Adrenal gland (tissue), 12 donors: ENCODE data around the gene CCL5. TPM values are rescaled to one million over a fixed set of nuclear protein-coding genes. Genes with fewer than 3 reads are reported as not detected.

Experiments
- DNase-seq, 7 donors: peaks; one replicate each; pipeline ENCODE4 v3.0.0-alpha.2; 2019 to 2020
- H3K27ac ChIP-seq, 5 donors: fragments of 200-600 bp; sonication (generic) in 4 of 5; 1 replicate in 3 of 5; 2 replicates in 2 of 5; pipeline versions ENCODE4 v1.5.1 to v1.8.0; 2016 to 2020; ENCODE audit warnings: mild to moderate bottlenecking in 1 of 5
- H3K27me3 ChIP-seq: fragments of 200-600 bp; 2 replicates; pipeline ENCODE4 v1.8.0; 2021
- H3K36me3 ChIP-seq, 2 donors: fragments of 200-600 bp; replicated peaks in 1 of 2; 1 replicate in 1 of 2; 2 replicates in 1 of 2; pipeline versions ENCODE4 v1.5.1 to v1.8.0; 2018 to 2022
- H3K4me1 ChIP-seq, 2 donors: fragments of 200-600 bp; replicated peaks in 1 of 2; 1 replicate in 1 of 2; 2 replicates in 1 of 2; pipeline versions ENCODE4 v1.5.1 to v1.8.0; 2018 to 2021
- H3K4me3 ChIP-seq, 4 donors: fragments of 200-600 bp; sonication (generic) in 3 of 4; one replicate each; pipeline ENCODE4 v1.5.1; 2016 to 2018
- H3K9me3 ChIP-seq, 3 donors: fragments of 200-600 bp; sonication (generic) in 1 of 3; replicated peaks in 1 of 3; 1 replicate in 2 of 3; 2 replicates in 1 of 3; pipeline versions ENCODE4 v1.5.1 to v1.8.0; 2016 to 2021
- CTCF ChIP-seq, 6 experiments: fragments of 450-650 bp in 4 of 6; fragments of 200-600 bp in 2 of 6; sonication (generic) in 1 of 6; IDR thresholded peaks; 1 replicate in 5 of 6; 2 replicates in 1 of 6; pipeline versions ENCODE4 v1.5.1 to v1.8.0; 2016 to 2021; ENCODE audit warnings: antibody characterized with exemption in 6 of 6, mild to moderate bottlenecking in 2 of 6, moderate library complexity in 1 of 6
- POLR2A ChIP-seq, 2 donors: fragments of 450-650 bp; IDR thresholded peaks; one replicate each; pipeline ENCODE4 v1.6.1; 2017; ENCODE audit warnings: antibody characterized with exemption in 2 of 2, mild to moderate bottlenecking in 2 of 2, moderate library complexity in 1 of 2
- WGBS, 4 donors: extraction: QIAGEN DNeasy Blood & Tissue Kit in 2 of 4; methylation state at CpG; one replicate each; pipeline versions ENCODE4 v1.1.5 to v1.1.7; 2013 to 2017; 5-methylcytosine and 5-hydroxymethylcytosine counted together
- intact Hi-C, 2 donors: fragments of 100-400 bp; cut with DNase I; formaldehyde crosslinking; loops; one replicate each; pipeline versions ENCODE4 v1.14.1 to v1.15.0; 2022 to 2023
- polyA plus RNA-seq, 3 donors: library from polyadenylated mRNA; stranded (reverse); fragments of 200-250 nt in 2 of 3; fragments of 350-450 nt in 1 of 3; fragmentation: Illumina TruSeq in 1 of 3; extraction: RNeasy Lipid Tissue Mini Kit (QIAGEN cat#74804) in 1 of 3; gene quantifications; one replicate each; pipeline ENCODE4 v1.2.3, GENCODE V29; 2013 to 2014
- total RNA-seq, 9 donors: library from RNA; depleted of rRNA in 4 of 9; stranded (reverse); fragments of >200 nt in 4 of 9; fragments of 120-200 nt in 1 of 9; fragmentation: NEBNext Ultra II Directional in 1 of 9; extraction: Animal tissue kit (Norgen Biotek cat#: 25700) in 1 of 9; gene quantifications; one replicate each; pipeline versions ENCODE4 v1.1.0 to v1.2.4, GENCODE V29; 2013 to 2023
- donor health status: healthy with polysubstance abuse.
- donor health status: Bipolar disorder and iron deficiency.
- donor health status: DM: yes; HTN: yes; CAD: no.
- donor health status: DM: no; HTN: no; CAD: no.
- donor health status: DM: no; HTN: no; CAD: no.
- donor health status: DM: yes; HTN: yes; CAD: no.

CCL5 gene
- total and polyA plus RNA-seq, 12 donors = 0.83 to 10.7 (median 4.9) TPM

- H3K9me3 ChIP-seq = no peaks in the 10 kb centered on the region
- no peaks in the 10 kb centered on the region for H3K36me3 ChIP-seq
- no peaks in the 10 kb centered on the region for H3K27me3 ChIP-seq
- 96 to 100% (median 99%) methylated on average over 3 of the region's 3 CpGs for WGBS, 4 donors
- peaks cover 5 to 14% of the 10 kb centered on the region in 2 donors for H3K4me1 ChIP-seq
- no peak overlapping the region for H3K27ac ChIP-seq
- TF ChIP-seq CTCF (IDR thresholded peaks at IDR 0.05) (no peak), POLR2A (IDR thresholded peaks at IDR 0.05) (no peak)
- intact Hi-C loops = no loop called here
- no peak for DNase-seq
- H3K4me3 ChIP-seq = no peak overlapping the region
These were observed 12.6 kb downstream of the CCL5 start for GRCh38 chr17:35867574-35867973.

GRCh38 chr17:35866341-35866950, 13.7 kb downstream of the CCL5 start:
- H3K36me3 ChIP-seq = no peaks in the 10 kb centered on the region
- 83 to 100% (median 90%) methylated on average over 1 of the region's 1 CpG for WGBS, 4 donors
- no peak overlapping the region for H3K4me3 ChIP-seq
- intact Hi-C loops = no loop called here
- peak in 5 of 7 donors; percentile 38 to 61 (median 58) for DNase-seq
- no peaks in the 10 kb centered on the region for H3K27me3 ChIP-seq
- no peaks in the 10 kb centered on the region for H3K9me3 ChIP-seq
- H3K27ac ChIP-seq = peak overlapping the region; percentile 31 to 87 (median 62)
- TF ChIP-seq POLR2A (IDR thresholded peaks at IDR 0.05) (no peak), CTCF (IDR thresholded peaks at IDR 0.05) (no peak)
- peaks cover 5 to 14% of the 10 kb centered on the region in 2 donors for H3K4me1 ChIP-seq

- DNase-seq = no peak
- H3K27ac ChIP-seq = peak overlapping the region; percentile 33 to 87 (median 62)
- TF ChIP-seq POLR2A (IDR thresholded peaks at IDR 0.05) = no peak
- TF ChIP-seq CTCF (IDR thresholded peaks at IDR 0.05) = no peak
- WGBS, 4 donors = 43 to 55% (median 48%) methylated on average over 3 of the region's 3 CpGs
- no peaks in the 10 kb centered on the region for H3K36me3 ChIP-seq
- intact Hi-C loops = no loop called here
- H3K4me3 ChIP-seq = no peak overlapping the region
- H3K9me3 ChIP-seq = no peaks in the 10 kb centered on the region
- peaks cover 5 to 14% of the 10 kb centered on the region in 2 donors for H3K4me1 ChIP-seq
- H3K27me3 ChIP-seq = no peaks in the 10 kb centered on the region
These were observed 14.5 kb downstream of the CCL5 start for GRCh38 chr17:35865412-35866340.

GRCh38 chr17:35864853-35865252, 15.3 kb downstream of the CCL5 start:
- no peaks in the 10 kb centered on the region for H3K27me3 ChIP-seq
- H3K9me3 ChIP-seq = no peaks in the 10 kb centered on the region
- DNase-seq = no peak
- H3K36me3 ChIP-seq = no peaks in the 10 kb centered on the region
- no peak overlapping the region for H3K4me3 ChIP-seq
- H3K27ac ChIP-seq = no peak overlapping the region
- peaks cover 5 to 14% of the 10 kb centered on the region in 2 donors for H3K4me1 ChIP-seq
- WGBS, 4 donors = 85 to 96% (median 96%) methylated on average over 7 of the region's 7 CpGs; no CpG with 5 or more reads in 1 of the 4 donors
- TF ChIP-seq CTCF (IDR thresholded peaks at IDR 0.05) (no peak), POLR2A (IDR thresholded peaks at IDR 0.05) (no peak)
- intact Hi-C loops = no loop called here
